Measurements from ENCODE around the gene FANCF. TPM values are rescaled to one million over a fixed set of nuclear protein-coding genes. Genes with fewer than 3 reads are reported as not detected.
A peak's percentile ranks its signal among the peaks of the same experiment; 100 is the strongest.

FANCF gene
- total RNA-seq, 1 experiment from 2014 or later: 11.4 TPM

DNA sequence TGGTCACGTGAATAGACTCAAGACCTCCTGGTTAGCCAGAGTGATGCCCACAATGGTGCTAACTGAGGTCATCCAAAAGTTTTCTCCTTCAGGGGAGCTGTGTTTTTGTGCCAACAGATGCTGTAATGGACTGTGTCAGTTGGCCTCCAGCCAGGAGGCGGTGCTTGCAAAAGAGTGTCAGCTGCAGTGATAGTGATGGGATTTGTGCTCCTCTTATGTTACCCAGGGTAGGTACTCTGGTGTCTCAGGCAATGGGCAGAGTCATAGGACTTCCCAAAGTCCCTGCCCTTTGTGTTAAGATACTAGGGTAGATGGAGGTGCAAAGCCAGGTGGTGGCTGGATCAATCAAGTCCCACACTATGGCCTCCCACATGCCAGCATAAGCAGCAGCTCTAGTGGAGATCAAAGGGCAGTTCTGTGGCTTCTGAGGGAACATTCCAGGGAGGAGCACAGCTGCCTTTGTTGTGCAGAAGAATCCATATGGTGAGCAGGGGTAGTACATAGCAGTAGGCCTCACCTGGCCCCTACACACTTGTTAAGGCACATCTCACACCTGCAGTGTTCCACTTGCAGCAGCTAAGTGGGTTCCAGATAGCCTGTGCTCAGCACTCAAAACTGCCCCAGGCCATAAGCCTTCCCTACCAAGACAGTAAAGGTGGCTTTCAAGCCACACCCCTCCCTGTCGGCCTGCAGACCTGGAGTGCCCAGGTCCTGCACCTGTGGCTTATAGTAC is 9.4 kb upstream of the FANCF start:
- no peaks in the 10 kb centered on the region for H3K9me3 ChIP-seq
- no peaks in the 10 kb centered on the region for H3K36me3 ChIP-seq
- H3K27me3 ChIP-seq: no peaks in the 10 kb centered on the region
- DNase-seq: peak; percentile 8
- no peak overlapping the region for H3K4me3 ChIP-seq

DNA sequence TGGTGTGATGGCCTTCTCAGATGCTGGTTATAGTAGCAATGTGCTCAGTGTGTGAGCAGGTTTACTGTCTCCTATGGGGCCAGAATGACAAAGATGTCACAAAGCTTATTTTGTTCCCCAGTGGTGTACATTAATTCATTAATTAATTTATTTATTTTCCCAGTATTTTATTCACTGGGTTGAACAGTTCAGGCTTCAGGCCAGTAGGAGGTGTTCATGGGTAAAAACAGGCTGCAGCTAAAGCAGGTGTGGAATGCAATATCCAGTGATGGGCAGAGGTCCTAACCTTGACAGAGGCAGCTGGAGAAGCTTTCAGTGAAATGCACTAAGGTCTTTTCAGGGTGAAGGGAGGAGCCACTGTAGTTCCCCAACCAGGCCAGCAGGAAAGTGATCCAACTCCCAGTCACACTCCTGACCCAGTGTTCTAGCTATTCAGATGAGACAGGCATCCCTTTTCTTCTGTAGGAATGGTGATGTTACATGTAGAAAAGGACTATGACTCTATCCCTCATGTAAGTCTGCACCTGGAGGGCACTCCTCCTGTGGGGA is 7.8 kb upstream of the FANCF start:
- Histone ChIP-seq H3K4me3 (no peak overlapping the region), H3K36me3 (no peaks in the 10 kb centered on the region)

GRCh38 chr11:22627421-22627820 is 1.8 kb upstream of the FANCF start:
- no peak for DNase-seq
- H3K36me3 ChIP-seq: no peaks in the 10 kb centered on the region
- H3K4me3 ChIP-seq: no peak overlapping the region
- H3K27me3 ChIP-seq: no peaks in the 10 kb centered on the region
- H3K9me3 ChIP-seq: no peaks in the 10 kb centered on the region

More for the DNA sequence above, 7.8 kb upstream of the FANCF start:
- DNase-seq: no peak
- Histone ChIP-seq H3K9me3 (no peaks in the 10 kb centered on the region), H3K27me3 (no peaks in the 10 kb centered on the region)

GRCh38 chr11:22626573-22627239 is 1.1 kb upstream of the FANCF start:
- no peaks in the 10 kb centered on the region for H3K27me3 ChIP-seq
- no peaks in the 10 kb centered on the region for H3K9me3 ChIP-seq
- no peak overlapping the region for H3K4me3 ChIP-seq
- no peak for DNase-seq
- H3K36me3 ChIP-seq: no peaks in the 10 kb centered on the region

DNA sequence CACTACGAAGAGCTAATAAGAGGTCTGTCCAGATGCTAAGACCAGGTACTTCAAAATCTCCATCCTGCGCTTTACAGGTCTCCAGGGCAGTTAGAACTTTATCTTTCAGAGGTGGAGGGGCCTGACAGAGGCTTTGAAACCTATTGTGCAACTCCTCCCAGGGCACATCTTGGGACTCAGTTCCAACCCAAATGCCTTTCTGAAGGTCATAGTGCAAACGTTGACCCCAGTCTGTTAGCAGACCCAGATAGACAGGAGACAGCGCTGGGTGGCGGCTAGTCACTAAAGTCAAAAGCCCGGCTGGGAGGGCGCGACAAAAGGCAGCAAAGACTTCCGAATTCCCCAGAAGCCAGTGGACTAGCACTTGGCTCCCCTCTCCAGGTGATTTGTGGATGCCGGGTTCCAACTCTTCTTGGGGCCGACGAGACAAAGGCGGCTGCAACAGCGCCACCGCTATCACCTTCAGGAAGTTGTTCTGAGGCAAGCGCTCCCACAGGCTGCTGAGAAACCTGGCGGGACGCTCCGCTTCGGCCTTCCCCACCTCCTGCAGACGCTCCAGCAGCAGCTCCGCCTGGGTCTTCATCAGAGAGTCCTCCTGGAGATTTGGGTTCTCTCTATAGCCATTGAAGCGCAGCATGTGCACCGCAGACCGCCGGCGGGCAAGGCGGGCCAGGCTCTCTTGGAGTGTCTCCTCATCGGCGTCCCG is 728 bp downstream of the FANCF start:
- peak; percentile 50 for DNase-seq
- Histone ChIP-seq H3K36me3 (no peaks in the 10 kb centered on the region), H3K9me3 (no peaks in the 10 kb centered on the region), H3K4me3 (peak overlapping the region; percentile 77), H3K27me3 (no peaks in the 10 kb centered on the region)

DNA sequence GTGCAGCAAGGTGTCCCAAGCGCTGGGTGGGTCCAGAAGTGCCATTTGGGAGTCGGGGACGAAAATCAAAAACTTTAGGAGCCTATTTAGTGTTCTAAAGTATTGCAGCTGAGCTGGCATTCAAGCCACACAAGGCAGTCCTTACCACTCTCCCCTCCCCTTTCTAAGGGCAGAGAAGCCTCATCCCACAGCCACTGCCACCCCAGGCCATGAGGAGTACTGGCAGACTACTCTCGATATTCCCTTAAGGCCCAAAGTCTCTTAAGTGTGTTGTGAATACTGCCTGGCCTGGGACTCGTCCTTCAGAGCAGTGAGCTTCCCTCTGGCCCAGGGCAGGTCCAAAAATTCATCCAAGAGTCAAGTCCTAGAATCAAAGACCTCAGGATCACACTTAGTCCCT is 7.8 kb downstream of the FANCF start:
- no peaks in the 10 kb centered on the region for H3K9me3 ChIP-seq
- no peaks in the 10 kb centered on the region for H3K36me3 ChIP-seq
- DNase-seq: no peak
- no peaks in the 10 kb centered on the region for H3K27me3 ChIP-seq
- H3K4me3 ChIP-seq: no peak overlapping the region

DNA sequence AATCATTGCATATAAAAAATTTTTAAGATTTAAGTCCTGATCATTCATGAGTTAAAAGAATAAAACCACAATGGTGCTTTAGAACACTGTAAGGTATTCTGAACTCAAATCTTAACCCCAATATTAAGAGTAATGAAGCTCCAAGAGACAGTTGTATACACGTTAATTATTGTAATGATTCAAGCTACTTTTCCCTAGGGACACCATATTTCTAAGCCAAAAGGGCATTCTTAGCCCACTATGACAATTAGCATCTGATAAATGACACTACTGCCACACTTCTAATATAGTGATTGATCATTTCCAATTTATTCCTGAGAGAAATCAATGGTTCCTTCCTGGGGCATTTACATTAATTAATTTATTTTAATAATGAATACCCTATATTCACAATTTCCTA is 21.7 kb downstream of the FANCF start:
- Histone ChIP-seq H3K36me3 (no peaks in the 10 kb centered on the region), H3K9me3 (no peaks in the 10 kb centered on the region), H3K4me3 (no peak overlapping the region), H3K27me3 (no peaks in the 10 kb centered on the region)
- DNase-seq: no peak

DNA sequence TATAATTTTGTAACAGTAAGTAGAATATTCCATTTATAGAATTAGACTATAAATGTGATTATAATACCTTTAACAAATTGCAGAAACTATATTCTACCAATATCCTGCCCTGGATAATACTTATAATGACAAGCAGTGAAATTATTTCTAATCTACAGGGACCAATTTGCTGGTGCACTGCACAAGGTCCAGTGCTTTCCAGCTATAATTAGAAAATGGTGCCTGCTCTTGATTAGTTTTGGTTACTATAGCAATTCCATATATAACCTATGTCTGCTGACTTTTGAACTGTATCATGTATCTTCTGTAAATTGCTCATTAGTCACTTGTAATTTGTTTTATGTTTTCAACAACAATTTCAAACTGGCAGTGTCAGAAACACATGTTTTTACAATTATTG is 23.1 kb downstream of the FANCF start:
- no peak for DNase-seq
- Histone ChIP-seq H3K27me3 (no peaks in the 10 kb centered on the region), H3K4me3 (no peak overlapping the region), H3K36me3 (no peaks in the 10 kb centered on the region), H3K9me3 (no peaks in the 10 kb centered on the region)

GRCh38 chr11:22599458-22599857 is 26.2 kb downstream of the FANCF start:
- no peaks in the 10 kb centered on the region for H3K9me3 ChIP-seq
- H3K4me3 ChIP-seq: no peak overlapping the region
- H3K27me3 ChIP-seq: no peaks in the 10 kb centered on the region
- H3K36me3 ChIP-seq: no peaks in the 10 kb centered on the region
- DNase-seq: no peak

- no peak overlapping the region for H3K4me3 ChIP-seq
- no peaks in the 10 kb centered on the region for H3K27me3 ChIP-seq
- H3K36me3 ChIP-seq: no peaks in the 10 kb centered on the region
These were observed 28.6 kb downstream of the FANCF start for GRCh38 chr11:22597062-22597461.

DNA sequence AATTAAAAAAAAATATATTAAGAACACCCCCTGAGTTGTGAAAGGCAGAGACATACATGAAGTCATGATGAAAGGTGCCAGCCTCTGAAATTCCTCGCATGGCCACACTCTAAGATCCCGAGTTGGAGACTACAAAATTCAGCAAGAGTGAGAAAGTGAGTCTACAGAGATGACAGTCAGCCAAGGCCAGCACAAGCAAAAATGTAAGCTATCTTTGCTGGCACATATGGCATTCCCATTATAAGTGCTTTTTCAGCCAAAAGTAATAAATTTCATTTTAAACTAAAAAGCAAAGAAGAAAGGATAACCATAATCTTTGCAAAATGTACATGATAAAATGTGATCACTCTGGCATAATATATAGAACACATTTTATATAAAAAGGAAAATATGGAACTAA is 40.6 kb downstream of the FANCF start:
- Histone ChIP-seq H3K9me3 (no peaks in the 10 kb centered on the region), H3K27me3 (no peaks in the 10 kb centered on the region), H3K36me3 (no peaks in the 10 kb centered on the region), H3K4me3 (no peak overlapping the region)
- no peak for DNase-seq

More at GRCh38 chr11:22597062-22597461, 28.6 kb downstream of the FANCF start:
- DNase-seq: no peak
- H3K9me3 ChIP-seq: no peaks in the 10 kb centered on the region

DNA sequence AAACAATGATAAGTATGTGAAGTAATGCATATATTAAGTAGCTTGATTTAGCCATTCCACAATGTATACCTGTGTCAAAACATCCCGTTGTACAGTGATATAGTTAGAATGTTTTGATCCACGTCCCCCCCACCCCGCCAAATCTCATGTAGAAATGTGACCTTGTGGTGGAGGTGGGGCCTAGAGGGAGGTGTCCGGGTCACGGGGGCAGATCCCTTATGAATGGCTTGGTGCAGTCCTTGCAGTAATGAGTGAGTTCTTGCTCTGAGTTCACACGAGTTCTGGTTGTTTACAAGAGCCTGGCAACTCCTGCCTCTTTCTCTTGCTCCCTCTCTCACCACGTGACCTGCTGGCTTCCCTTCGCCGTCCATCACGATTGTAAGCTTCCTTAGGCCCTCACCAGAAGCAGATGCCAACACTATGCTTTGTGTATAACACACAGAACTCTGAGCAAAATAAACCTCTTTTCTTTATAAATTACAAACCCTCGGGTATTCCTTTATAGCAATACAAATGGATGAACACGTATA is 41.6 kb downstream of the FANCF start:
- no peak for DNase-seq

GRCh38 chr11:22582151-22582410 is 43.5 kb downstream of the FANCF start:
- H3K27me3 ChIP-seq: no peaks in the 10 kb centered on the region

More for the DNA sequence above, 41.6 kb downstream of the FANCF start:
- Histone ChIP-seq H3K4me3 (no peak overlapping the region), H3K9me3 (no peaks in the 10 kb centered on the region), H3K36me3 (no peaks in the 10 kb centered on the region), H3K27me3 (no peaks in the 10 kb centered on the region)

DNA sequence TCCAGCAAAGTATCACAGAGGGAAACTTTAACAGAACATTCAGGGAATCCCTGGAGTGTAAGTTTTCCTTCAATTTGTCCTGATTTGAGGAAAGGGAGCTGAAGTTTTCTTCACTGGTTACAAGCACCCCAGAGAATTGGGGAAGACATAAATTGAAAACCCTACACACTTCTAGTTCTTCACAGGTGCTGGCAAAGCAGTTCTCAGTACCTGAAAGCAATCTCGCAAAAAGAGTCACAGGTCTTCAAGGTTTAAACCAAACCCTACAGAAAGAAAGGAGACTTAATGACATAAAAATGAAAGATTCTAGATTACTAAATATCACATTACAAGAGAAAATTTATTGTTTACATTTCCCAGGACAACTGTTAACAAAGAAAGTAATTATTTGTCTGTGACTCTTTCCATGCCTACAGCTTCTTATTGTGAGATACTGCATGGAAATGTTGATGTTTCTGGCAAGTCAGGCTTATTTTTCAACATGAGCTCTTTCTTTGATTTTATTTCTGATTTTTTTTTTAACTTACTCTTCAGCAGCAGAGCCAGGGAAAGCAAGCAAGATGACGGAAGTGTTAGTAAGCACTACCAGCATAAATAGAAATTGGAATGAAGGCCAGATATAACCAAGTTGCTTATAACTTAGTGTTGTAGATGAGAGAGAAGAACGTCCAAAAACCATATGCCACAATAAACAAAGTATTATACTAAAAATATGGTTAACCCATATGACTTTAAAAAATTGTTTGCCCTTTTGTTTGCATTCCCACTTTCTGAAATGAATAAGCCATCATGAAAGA is 44.1 kb downstream of the FANCF start:
- Histone ChIP-seq H3K9me3 (no peaks in the 10 kb centered on the region), H3K27me3 (no peaks in the 10 kb centered on the region), H3K36me3 (no peaks in the 10 kb centered on the region), H3K4me3 (no peak overlapping the region)
- peak; percentile 4 for DNase-seq

More at GRCh38 chr11:22582151-22582410, 43.5 kb downstream of the FANCF start:
- H3K9me3 ChIP-seq: no peaks in the 10 kb centered on the region
- H3K4me3 ChIP-seq: no peak overlapping the region
- no peaks in the 10 kb centered on the region for H3K36me3 ChIP-seq
- DNase-seq: no peak

DNA sequence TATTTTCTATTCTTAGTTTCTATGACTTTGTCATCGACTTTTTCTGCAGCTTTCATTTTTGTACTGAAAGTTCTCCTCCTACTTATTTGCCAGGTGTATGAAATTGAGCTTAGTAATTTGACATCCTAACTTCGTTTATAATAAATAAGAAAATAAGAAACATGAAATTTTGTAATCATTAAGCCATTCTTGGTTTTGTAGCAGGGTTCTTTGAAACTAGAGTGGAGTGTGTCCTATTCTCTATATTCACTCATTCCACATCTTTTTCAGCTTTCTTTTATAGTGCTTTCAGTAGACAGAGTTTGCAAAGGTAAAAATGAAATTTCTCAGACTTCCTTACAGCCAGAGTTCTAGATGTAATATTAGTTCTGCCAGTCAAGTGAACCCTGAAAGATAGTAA is 47.8 kb downstream of the FANCF start:
- H3K27me3 ChIP-seq: no peaks in the 10 kb centered on the region
- DNase-seq: no peak
- H3K36me3 ChIP-seq: no peaks in the 10 kb centered on the region
- no peaks in the 10 kb centered on the region for H3K9me3 ChIP-seq
- H3K4me3 ChIP-seq: no peak overlapping the region

Measured in MG63 (cell line).